ENCODE results near the gene RAMP3. TPM values are rescaled to one million over a fixed set of nuclear protein-coding genes. Genes with fewer than 3 reads are reported as not detected.

Gene RAMP3
- total RNA-seq, 4 donors from 2014 or later: 9.6 to 39.3 (median 33.2) TPM

DNA sequence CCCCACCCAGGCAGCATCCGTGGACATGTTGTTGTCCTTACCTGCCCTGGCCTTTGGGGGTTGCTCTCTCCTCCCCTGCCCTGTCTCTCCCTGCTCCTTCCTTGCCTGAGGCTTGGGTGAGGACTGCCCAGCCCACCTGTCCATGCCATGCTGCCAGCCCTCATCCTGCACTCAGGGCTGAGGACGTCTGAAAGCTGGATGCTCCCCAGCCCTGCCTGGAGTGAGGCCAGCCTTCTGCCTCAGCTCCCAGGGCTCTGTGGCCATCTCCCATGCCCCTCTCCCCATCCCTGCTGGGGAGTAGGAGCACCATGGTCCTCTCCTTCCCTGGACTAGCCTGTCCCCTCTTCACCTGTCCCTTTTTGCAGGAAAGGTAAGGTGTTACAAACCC lies 68.4 kb downstream of the RAMP3 start:
- Histone ChIP-seq H3K36me3 (no peaks in the 10 kb centered on the region), H3K27ac (no peak overlapping the region), H3K4me1 (peaks cover 0 to 4% of the 10 kb centered on the region in 2 donors), H3K27me3 (no peaks in the 10 kb centered on the region), H3K9me3 (no peaks in the 10 kb centered on the region), H3K4me3 (no peak overlapping the region)
- no peak for DNase-seq
- in situ Hi-C loops (cut with MboI; ENCODE audit: low sequenced_read_pairs in 4 of 4): no loop called here
- TF ChIP-seq CTCF (IDR thresholded peaks at IDR 0.05 in 4 of 5, conservative IDR thresholded peaks at IDR 0.05 in 1 of 5) (no peak), POLR2A (IDR thresholded peaks at IDR 0.05) (no peak)
- ATAC-seq: no peak
- intact Hi-C loops (cut with DNase I; ENCODE audit: low total_unique reads): no loop called here

- in situ Hi-C loops (cut with MboI; ENCODE audit: low sequenced_read_pairs in 4 of 4): no loop called here
- no peak overlapping the region for H3K27ac ChIP-seq
- H3K36me3 ChIP-seq: no peaks in the 10 kb centered on the region
- ATAC-seq (no peak), DNase-seq (no peak)
- H3K9me3 ChIP-seq: no peaks in the 10 kb centered on the region
- peaks cover 0 to 8% of the 10 kb centered on the region in 2 donors for H3K4me1 ChIP-seq
- TF ChIP-seq POLR2A (IDR thresholded peaks at IDR 0.05) (no peak), CTCF (IDR thresholded peaks at IDR 0.05 in 4 of 5, conservative IDR thresholded peaks at IDR 0.05 in 1 of 5) (no peak)
- peaks cover 0 to 2% (median 0%) of the 10 kb centered on the region in 3 donors for H3K27me3 ChIP-seq
- intact Hi-C loops (cut with DNase I; ENCODE audit: low total_unique reads): no loop called here
- H3K4me3 ChIP-seq: no peak overlapping the region
Measured at GRCh38 chr7:45229156-45229920, 71.7 kb downstream of the RAMP3 start.

- intact Hi-C loops (cut with DNase I; ENCODE audit: low total_unique reads) (no loop called here), in situ Hi-C loops (cut with MboI; ENCODE audit: low sequenced_read_pairs in 4 of 4) (no loop called here)
- no peak overlapping the region for H3K4me3 ChIP-seq
- peaks cover 0 to 8% of the 10 kb centered on the region in 2 donors for H3K4me1 ChIP-seq
- DNase-seq: no peak
- TF ChIP-seq CTCF (IDR thresholded peaks at IDR 0.05 in 4 of 5, conservative IDR thresholded peaks at IDR 0.05 in 1 of 5): no peak
- TF ChIP-seq POLR2A (IDR thresholded peaks at IDR 0.05): no peak
- H3K27me3 ChIP-seq: peaks cover 0 to 2% (median 0%) of the 10 kb centered on the region in 3 donors
- ATAC-seq: no peak
- H3K27ac ChIP-seq: no peak overlapping the region
- H3K9me3 ChIP-seq: no peaks in the 10 kb centered on the region
- H3K36me3 ChIP-seq: no peaks in the 10 kb centered on the region
Measured at GRCh38 chr7:45230083-45230482, 72.5 kb downstream of the RAMP3 start.

- DNase-seq (no peak), ATAC-seq (no peak)
- TF ChIP-seq CTCF (IDR thresholded peaks at IDR 0.05 in 4 of 5, conservative IDR thresholded peaks at IDR 0.05 in 1 of 5): no peak
- no peak for TF ChIP-seq POLR2A (IDR thresholded peaks at IDR 0.05)
- Histone ChIP-seq H3K4me3 (no peak overlapping the region), H3K36me3 (no peaks in the 10 kb centered on the region), H3K4me1 (peaks cover 0 to 8% of the 10 kb centered on the region in 2 donors), H3K9me3 (no peaks in the 10 kb centered on the region), H3K27me3 (peaks cover 0 to 2% (median 0%) of the 10 kb centered on the region in 3 donors), H3K27ac (no peak overlapping the region)
- in situ Hi-C loops (cut with MboI; ENCODE audit: low sequenced_read_pairs in 4 of 4): no loop called here
- intact Hi-C loops (cut with DNase I; ENCODE audit: low total_unique reads): no loop called here
Measured at GRCh38 chr7:45230611-45231165, 73.1 kb downstream of the RAMP3 start.
